Measurements from ENCODE around the gene SPACA5B.

- TF ChIP-seq GATA2 (IDR thresholded peaks at IDR 0.05; ENCODE audit: low read depth, low read length) (no peak), GATA3 (IDR thresholded peaks at IDR 0.05; ENCODE audit: low read depth, low read length) (no peak)
Measured at GRCh38 chrX:48153769-48154168, 23.3 kb downstream of the SPACA5B start.
